Fibroblast of lung (primary cell): ENCODE data around the gene OXLD1. TPM values are rescaled to one million over a fixed set of nuclear protein-coding genes. Genes with fewer than 3 reads are reported as not detected.

Source experiments
- DNase-seq, 2 donors: peaks; one replicate each; pipeline versions ENCODE4 v3.0.0 to v3.0.0-alpha.2; 2010; ENCODE audit warnings: low read depth in 2 of 2
- H2AFZ ChIP-seq: 2 replicates; pipeline ENCODE4 v1.5.1; 2012; ENCODE audit warnings: low read length, control low read depth, inconsistent platforms
- H3K27ac ChIP-seq: 2 replicates; pipeline ENCODE4 v1.5.1; 2011; ENCODE audit warnings: low read length, control low read depth; ENCODE audit not compliant: insufficient read depth
- H3K27me3 ChIP-seq: 2 replicates; pipeline ENCODE4 v1.5.1; 2011; ENCODE audit warnings: mild to moderate bottlenecking, low read length; ENCODE audit not compliant: control insufficient read depth, insufficient read depth
- H3K36me3 ChIP-seq: 2 replicates; pipeline ENCODE4 v1.5.1; 2011; ENCODE audit warnings: low read length; ENCODE audit not compliant: control insufficient read depth, insufficient read depth
- H3K4me1 ChIP-seq: 2 replicates; pipeline ENCODE4 v1.5.1; 2011; ENCODE audit warnings: low read length; ENCODE audit not compliant: control insufficient read depth, insufficient read depth; ENCODE audit errors: extremely low read depth
- H3K4me2 ChIP-seq: 2 replicates; pipeline ENCODE4 v1.5.1; 2011; ENCODE audit warnings: low read length, control low read depth; ENCODE audit not compliant: insufficient read depth; ENCODE audit errors: extremely low read depth
- H3K4me3 ChIP-seq, 4 experiments: fragments of 200-600 bp in 1 of 4; sonication (generic) in 1 of 4; replicated peaks in 1 of 4; 2 replicates each; pipeline ENCODE4 v1.5.1; 2011 to 2016; ENCODE audit warnings: low read length in 4 of 4, low read depth in 3 of 4, mild to moderate bottlenecking in 3 of 4, control low read depth in 2 of 4, inconsistent platforms in 1 of 4, mixed read lengths in 1 of 4; ENCODE audit not compliant: insufficient read depth in 1 of 4; ENCODE audit errors: control extremely low read depth in 1 of 4
- H3K79me2 ChIP-seq: 2 replicates; pipeline ENCODE4 v1.5.1; 2012; ENCODE audit warnings: mild to moderate bottlenecking, low read length, inconsistent platforms; ENCODE audit not compliant: control insufficient read depth, insufficient read depth
- H3K9ac ChIP-seq: 2 replicates; pipeline ENCODE4 v1.5.1; 2011; ENCODE audit warnings: mild to moderate bottlenecking, low read length, control low read depth; ENCODE audit not compliant: insufficient read depth
- H3K9me3 ChIP-seq: 2 replicates; pipeline ENCODE4 v1.5.1; 2012; ENCODE audit warnings: low read depth, low read length; ENCODE audit not compliant: control insufficient read depth, insufficient read depth
- H4K20me1 ChIP-seq: 2 replicates; pipeline ENCODE4 v1.5.1; 2011; ENCODE audit warnings: low read length; ENCODE audit not compliant: control insufficient read depth, insufficient read depth; ENCODE audit errors: extremely low read depth
- CTCF ChIP-seq, 2 donors: IDR thresholded peaks in 1 of 2; conservative IDR thresholded peaks in 1 of 2; 1 replicate in 1 of 2; 2 replicates in 1 of 2; pipeline ENCODE4 v1.5.1; 2011 to 2012; ENCODE audit warnings: low read length in 2 of 2, control low read depth in 1 of 2, inconsistent platforms in 1 of 2, low read depth in 1 of 2, mild to moderate bottlenecking in 1 of 2
- EZH2 ChIP-seq: IDR thresholded peaks from 2 replicates; pipeline ENCODE4 v1.5.1; 2012; ENCODE audit warnings: low read length, control low read depth, mild to moderate bottlenecking; ENCODE audit errors: missing control alignments
- polyA plus RNA-seq, 2 donors: library from polyadenylated mRNA; depleted of rRNA in 1 of 2; stranded (reverse) in 1 of 2; unstranded in 1 of 2; fragments of >200 nt; gene quantifications; 2 replicates each; pipeline ENCODE4 v1.2.1, GENCODE V29; 2011 to 2012; ENCODE audit warnings: missing spikeins in 1 of 2
- total RNA-seq: library from RNA; depleted of rRNA; stranded (reverse); fragments of >200 nt; gene quantifications from 2 replicates; pipeline ENCODE4 v1.2.1, GENCODE V29; 2014

Gene OXLD1
- total and polyA plus RNA-seq, 2 donors (not counting 1 experiment from before 2014, with no cell fraction given): 11.6 to 45.6 TPM

GRCh38 chr17:81712468-81713003, 46.1 kb upstream of the OXLD1 start:
- Histone ChIP-seq H3K4me1 (peaks cover 20% of the 10 kb centered on the region), H3K4me3 (peak overlapping the region; percentile 36 to 66 (median 63)), H3K36me3 (peaks cover 6% of the 10 kb centered on the region), H3K4me2 (peak overlapping the region; percentile 93), H3K9me3 (no peaks in the 10 kb centered on the region), H4K20me1 (no peaks in the 10 kb centered on the region), H3K27ac (peak overlapping the region; percentile 16), H3K9ac (peak overlapping the region; percentile 48), H3K27me3 (no peaks in the 10 kb centered on the region), H2AFZ (no peak overlapping the region), H3K79me2 (peaks cover 7% of the 10 kb centered on the region)
- TF ChIP-seq CTCF (conservative IDR thresholded peaks at IDR 0.05 in 1 of 2, IDR thresholded peaks at IDR 0.05 in 1 of 2; ENCODE audit: low read depth in 1 of 2, low read length in 2 of 2) (peak in 1 of 2 donors; percentile 18), EZH2 (no peak)
- no peak for DNase-seq

GRCh38 chr17:81711814-81712467, 45.5 kb upstream of the OXLD1 start, which contains the start of gene SLC25A10:
Gene SLC25A10, plus strand, starts transcription at chr17:81712284. Its CDS starts 143 bp downstream, at chr17:81712427.
- Histone ChIP-seq H4K20me1 (no peaks in the 10 kb centered on the region), H2AFZ (no peak within 1 kb of the TSS), H3K9me3 (no peaks in the 10 kb centered on the region), H3K4me3 (peak within 1 kb of the TSS; percentile 36 to 66 (median 63)), H3K79me2 (peaks cover 7% of the 10 kb centered on the region), H3K9ac (peak within 1 kb of the TSS; percentile 48), H3K36me3 (peaks cover 8% of the 10 kb centered on the region), H3K27me3 (no peaks in the 10 kb centered on the region), H3K27ac (peak within 1 kb of the TSS; percentile 16), H3K4me2 (peak within 1 kb of the TSS; percentile 93), H3K4me1 (peaks cover 20% of the 10 kb centered on the region)
- TF ChIP-seq CTCF (conservative IDR thresholded peaks at IDR 0.05 in 1 of 2, IDR thresholded peaks at IDR 0.05 in 1 of 2; ENCODE audit: low read depth in 1 of 2, low read length in 2 of 2) (no peak), EZH2 (no peak)
- peak; percentile 68 to 71 for DNase-seq

DNA sequence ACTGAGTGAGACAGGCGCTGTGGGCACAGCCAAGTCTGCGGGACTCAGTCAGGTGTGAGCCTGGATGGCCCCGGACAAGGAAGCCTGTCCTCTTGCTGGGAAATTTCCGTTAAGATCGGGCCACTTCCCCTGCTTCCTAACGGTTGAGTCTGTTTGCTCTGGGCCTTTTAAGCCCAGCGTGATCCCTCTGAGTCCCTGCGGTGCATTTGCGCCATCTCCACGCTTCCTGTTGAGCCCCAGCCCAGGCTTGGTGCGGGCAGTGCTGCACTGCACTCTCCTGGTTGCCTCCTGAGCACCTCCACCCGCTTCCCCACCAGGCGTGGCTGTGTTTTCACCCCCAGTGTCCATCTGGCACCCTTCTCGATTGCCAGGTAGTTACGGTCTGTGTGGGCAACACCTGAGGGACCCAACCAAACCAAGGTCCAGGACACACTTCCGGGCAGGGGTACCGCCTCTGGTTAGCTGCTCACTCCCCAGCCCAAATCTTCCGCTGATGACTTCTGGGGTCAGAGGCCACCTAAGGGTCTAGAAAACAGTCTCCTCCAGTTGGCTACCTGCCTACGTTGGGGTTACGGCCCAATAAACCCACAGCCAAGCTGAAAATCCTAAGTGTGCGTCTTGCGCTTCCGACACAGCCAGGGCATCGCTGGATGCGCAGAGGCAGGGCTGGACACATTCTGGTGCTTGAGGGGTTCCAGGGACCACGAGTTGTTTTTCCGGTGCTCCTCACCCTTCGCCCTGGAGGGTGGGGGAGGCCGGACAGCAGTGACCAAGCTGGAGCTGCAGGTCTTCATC, 44.3 kb upstream of the OXLD1 start:
- H3K79me2 ChIP-seq: peaks cover 7% of the 10 kb centered on the region
- DNase-seq: no peak
- no peaks in the 10 kb centered on the region for H3K27me3 ChIP-seq
- peak overlapping the region in 1 of 4 experiments; percentile 63 for H3K4me3 ChIP-seq
- H2AFZ ChIP-seq: no peak overlapping the region
- TF ChIP-seq EZH2 (no peak), CTCF (conservative IDR thresholded peaks at IDR 0.05 in 1 of 2, IDR thresholded peaks at IDR 0.05 in 1 of 2; ENCODE audit: low read depth in 1 of 2, low read length in 2 of 2) (no peak)
- peaks cover 15% of the 10 kb centered on the region for H3K36me3 ChIP-seq
- peaks cover 20% of the 10 kb centered on the region for H3K4me1 ChIP-seq
- H3K27ac ChIP-seq: no peak overlapping the region
- no peaks in the 10 kb centered on the region for H3K9me3 ChIP-seq
- peak overlapping the region; percentile 40 for H3K4me2 ChIP-seq
- H3K9ac ChIP-seq: no peak overlapping the region
- H4K20me1 ChIP-seq: no peaks in the 10 kb centered on the region
